T-cell (primary cell): ENCODE measurements around the gene UBE2V1. TPM values are rescaled to one million over a fixed set of nuclear protein-coding genes. Genes with fewer than 3 reads are reported as not detected.
A peak's percentile ranks its signal among the peaks of the same experiment; 100 is the strongest.
"Not testable (repeated sequence)": the region's sequence is repeated elsewhere in the genome, so short reads cannot be mapped to it uniquely, and the experiment has no call there.

Experiments
- ATAC-seq, 4 experiments: fragments of 200-7000 bp in 3 of 4; fragments of 150-1000 bp in 1 of 4; cut with Tn5 transposase; replicated peaks in 1 of 4; 1 replicate in 3 of 4; 2 replicates in 1 of 4; pipeline ENCODE4 v1.10.0; 2021; ENCODE audit warnings: moderate library complexity in 3 of 4, mild to moderate bottlenecking in 2 of 4, moderate number of reproducible peaks in 1 of 4
- CTCF ChIA-PET, 2 donors: fragments of 300-600 bp; sonication (Branson Sonifier 250); formaldehyde crosslinking; loops; one replicate each; lab custom pipeline; 2022; ENCODE audit warnings: antibody characterized with exemption in 2 of 2; lab: Charles Lee
- POLR2A ChIA-PET, 2 donors: fragments of 300-600 bp; sonication (Branson Sonifier 250); formaldehyde crosslinking; loops; one replicate each; lab custom pipeline; 2022; ENCODE audit warnings: antibody characterized with exemption in 2 of 2; lab: Charles Lee
- DNase-seq, 35 experiments: peaks; one replicate each; pipeline versions ENCODE4 v3.0.0 to v3.0.0-alpha.2; 2013 to 2023
- H3K27ac ChIP-seq: one replicate; pipeline ENCODE4 v1.5.1; 2013; ENCODE audit warnings: low read length
- H3K27me3 ChIP-seq, 2 experiments: replicated peaks in 1 of 2; 1 replicate in 1 of 2; 2 replicates in 1 of 2; pipeline versions ENCODE4 v1.6.1 to v1.7.0; 2013; ENCODE audit warnings: low read length in 1 of 2, mixed read lengths in 1 of 2; ENCODE audit not compliant: control insufficient read depth in 2 of 2, insufficient read depth in 2 of 2; ENCODE audit errors: extremely low read depth in 1 of 2
- H3K36me3 ChIP-seq, 2 donors: 1 replicate in 1 of 2; 2 replicates in 1 of 2; pipeline versions ENCODE4 v1.6.1 to v1.7.0; 2013; ENCODE audit warnings: low read length in 1 of 2; ENCODE audit not compliant: control insufficient read depth in 2 of 2, insufficient read depth in 1 of 2; ENCODE audit errors: extremely low read depth in 1 of 2
- H3K4me1 ChIP-seq, 2 experiments: 1 replicate in 1 of 2; 2 replicates in 1 of 2; pipeline versions ENCODE4 v1.6.1 to v1.7.0; 2013; ENCODE audit warnings: low read length in 2 of 2, mixed read lengths in 1 of 2; ENCODE audit not compliant: insufficient read depth in 2 of 2, control insufficient read depth in 1 of 2; ENCODE audit errors: extremely low read depth in 1 of 2
- H3K4me3 ChIP-seq, 2 donors: 1 replicate in 1 of 2; 2 replicates in 1 of 2; pipeline versions ENCODE4 v1.5.1 to v1.7.0; 2013; ENCODE audit warnings: mild to moderate bottlenecking in 2 of 2, low read length in 1 of 2, moderate library complexity in 1 of 2; ENCODE audit not compliant: control insufficient read depth in 1 of 2; ENCODE audit errors: extremely low read depth in 1 of 2
- H3K9me3 ChIP-seq: 2 replicates; pipeline ENCODE4 v1.7.0; 2013
- H3K27ac Mint-ChIP-seq, 2 donors: one replicate each; pipeline ENCODE4 v1.8.0; 2020 to 2021; ENCODE audit warnings: mild to moderate bottlenecking in 2 of 2, mixed read lengths in 2 of 2
- H3K27me3 Mint-ChIP-seq, 2 donors: one replicate each; pipeline ENCODE4 v1.8.0; 2021 to 2022; ENCODE audit warnings: mixed read lengths in 2 of 2
- H3K36me3 Mint-ChIP-seq: one replicate; pipeline ENCODE4 v1.8.0; 2021; ENCODE audit warnings: mixed read lengths
- H3K4me1 Mint-ChIP-seq, 3 donors: one replicate each; pipeline ENCODE4 v1.8.0; 2020 to 2022; ENCODE audit warnings: mixed read lengths in 3 of 3, mild to moderate bottlenecking in 1 of 3
- H3K4me3 Mint-ChIP-seq, 3 donors: one replicate each; pipeline ENCODE4 v1.8.0; 2020 to 2022; ENCODE audit warnings: mild to moderate bottlenecking in 3 of 3, mixed read lengths in 3 of 3, moderate library complexity in 3 of 3
- H3K9me3 Mint-ChIP-seq, 3 donors: one replicate each; pipeline ENCODE4 v1.8.0; 2020 to 2022; ENCODE audit warnings: mixed read lengths in 3 of 3
- WGBS: methylation state at CpG from one replicate; pipeline ENCODE4 v1.1.5; 2013; ENCODE audit warnings: missing lambda C conversion rate; ENCODE audit not compliant: insufficient coverage; 5-methylcytosine and 5-hydroxymethylcytosine counted together
- total RNA-seq, 35 experiments: library from RNA in 6 of 35; stranded (reverse) in 6 of 35; fragments of 120-200 nt in 1 of 35; gene quantifications; one replicate each; pipeline versions ENCODE4 v1.2.1 to v1.2.4 and lab custom pipeline; 2013 to 2026

The UBE2V1 gene
- total RNA-seq, 5 donors from 2014 or later (not counting 1 experiment from before 2014, with no cell fraction given) = 107 to 194 (median 116) TPM

DNA sequence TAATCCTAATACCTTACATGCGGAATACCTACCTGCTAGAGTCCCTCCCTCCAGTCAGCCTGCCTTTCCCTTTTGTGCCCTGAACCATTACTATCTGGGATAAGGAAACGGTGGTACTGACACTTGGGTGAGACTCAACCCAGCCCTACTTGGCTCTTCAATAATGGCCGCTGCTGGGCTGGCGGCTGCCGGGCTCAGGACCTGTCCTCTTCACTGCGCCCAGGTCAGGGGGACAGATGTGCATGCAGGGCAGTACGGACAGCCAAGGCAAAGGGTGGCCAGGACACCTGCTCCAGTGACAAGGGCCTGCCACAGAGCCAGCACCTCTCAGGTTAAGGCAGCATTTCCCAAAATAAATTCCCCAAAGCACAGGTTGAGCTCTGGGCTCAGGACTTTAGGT lies 29.9 kb downstream of the UBE2V1 start:
- Mint-ChIP-seq H3K9me3 (no peaks in the 10 kb centered on the region), H3K27ac (no peak overlapping the region), H3K4me3 (no peak overlapping the region), H3K36me3 (peaks cover 15% of the 10 kb centered on the region), H3K27me3 (no peaks in the 10 kb centered on the region), H3K4me1 (peaks cover 23 to 26% (median 25%) of the 10 kb centered on the region in 3 donors)
- ChIA-PET CTCF (interaction anchor here (0.5 to 2.6 kb wide), 6 partner anchors 11 to 315 kb away, joined by 3 to 21 read pairs (median 4); no protein-coding TSS in a partner anchor), POLR2A (no interaction called here)
- Histone ChIP-seq H3K36me3 (peaks cover 0 to 25% of the 10 kb centered on the region in 2 donors), H3K4me1 (peaks cover 7 to 14% of the 10 kb centered on the region in 2 experiments), H3K27ac (no peak overlapping the region), H3K27me3 (no peaks in the 10 kb centered on the region), H3K9me3 (no peaks in the 10 kb centered on the region), H3K4me3 (no peak overlapping the region)
- 98% methylated on average over 7 of the region's 7 CpGs for WGBS
- DNase-seq (no peak), ATAC-seq (no peak)

DNA sequence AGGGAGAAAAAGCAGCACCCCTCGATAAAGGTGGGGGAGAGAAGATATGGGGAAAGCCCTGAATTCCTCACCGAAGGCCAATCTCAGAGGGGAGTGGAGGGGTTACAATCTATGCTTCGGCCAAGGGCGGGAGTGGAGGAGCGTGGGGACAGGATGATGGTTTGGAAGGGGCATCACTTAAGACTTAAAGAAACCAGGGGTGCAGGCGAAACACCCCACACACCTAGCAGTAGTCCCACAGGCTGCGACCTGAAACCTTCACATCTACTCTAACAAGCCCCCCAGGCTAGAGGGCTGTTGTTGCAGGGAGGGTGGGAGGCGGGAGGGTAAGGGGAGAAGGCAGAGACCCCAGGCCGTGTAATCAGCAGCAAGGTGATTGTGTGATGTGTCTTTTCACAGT lies 30.9 kb downstream of the UBE2V1 start:
- H3K9me3 ChIP-seq, POLR2A ChIA-PET, CTCF ChIA-PET, H3K27me3 ChIP-seq, H3K4me3 Mint-ChIP-seq, DNase-seq, ATAC-seq, H3K27ac ChIP-seq, H3K4me3 ChIP-seq, H3K9me3 Mint-ChIP-seq, H3K27me3 Mint-ChIP-seq: not testable (repeated sequence)
- H3K36me3 Mint-ChIP-seq = peaks cover 15% of the 10 kb centered on the region
- H3K27ac Mint-ChIP-seq = peak overlapping the region in 1 of 2 donors; percentile 30
- Histone ChIP-seq H3K36me3 (peaks cover 0 to 20% of the 10 kb centered on the region in 2 donors), H3K4me1 (peaks cover 7 to 14% of the 10 kb centered on the region in 2 experiments)
- WGBS = 69% methylated on average over 2 of the region's 9 CpGs
- H3K4me1 Mint-ChIP-seq = peaks cover 21 to 26% (median 25%) of the 10 kb centered on the region in 3 donors

DNA sequence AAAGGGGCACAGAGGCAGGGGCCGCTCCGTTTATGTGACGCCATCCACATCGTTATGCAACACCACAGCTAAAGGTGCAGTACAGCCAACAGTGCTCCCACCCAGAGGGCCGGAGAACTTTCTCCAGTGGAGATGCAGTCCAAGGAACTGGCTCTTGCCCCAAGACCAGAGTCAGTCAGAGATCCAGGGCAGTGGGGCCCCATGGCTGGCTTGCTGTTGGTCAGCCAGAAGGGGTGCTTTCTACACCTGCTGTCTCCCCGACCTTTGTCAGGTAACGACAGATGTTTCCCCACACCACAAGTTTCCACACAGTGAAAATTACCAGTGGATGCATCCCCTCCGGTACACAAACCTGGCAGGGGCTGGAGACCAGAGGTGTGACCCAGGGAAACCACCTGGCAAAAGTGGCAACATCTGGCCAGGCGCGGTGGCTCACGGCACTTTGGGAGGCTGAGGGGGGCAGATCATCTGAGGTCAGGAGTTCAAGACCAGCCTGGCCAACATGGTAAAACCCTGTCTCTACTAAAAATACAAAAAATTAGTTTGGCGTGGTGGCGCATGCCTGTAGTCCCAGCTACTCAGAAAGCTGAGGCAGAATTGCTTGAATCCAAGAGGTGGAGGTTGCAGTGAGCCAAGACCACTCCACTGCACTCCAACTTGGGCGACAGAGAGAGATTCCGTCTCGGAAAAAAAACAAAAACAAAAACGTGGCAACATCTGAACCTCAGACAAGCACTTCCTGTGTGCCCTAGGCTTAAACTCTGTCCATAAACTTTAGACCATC lies 34.9 kb downstream of the UBE2V1 start:
- peaks cover 0 to 3% of the 10 kb centered on the region in 2 experiments for H3K27me3 ChIP-seq
- H3K36me3 ChIP-seq = peaks cover 0 to 13% of the 10 kb centered on the region in 2 donors
- CTCF ChIA-PET = no interaction called here
- H3K4me1 Mint-ChIP-seq = peaks cover 0 to 6% (median 4%) of the 10 kb centered on the region in 3 donors
- H3K27me3 Mint-ChIP-seq = no peaks in the 10 kb centered on the region
- POLR2A ChIA-PET = no interaction called here
- H3K9me3 Mint-ChIP-seq = no peaks in the 10 kb centered on the region
- H3K27ac Mint-ChIP-seq = no peak overlapping the region
- DNase-seq (no peak), ATAC-seq (no peak)
- no peak overlapping the region for H3K4me3 Mint-ChIP-seq
- no peak overlapping the region for H3K4me3 ChIP-seq
- peaks cover 0 to 7% of the 10 kb centered on the region in 2 experiments for H3K4me1 ChIP-seq
- peaks cover 13% of the 10 kb centered on the region for H3K36me3 Mint-ChIP-seq
- 82% methylated on average over 15 of the region's 17 CpGs for whole genome bisulfite sequencing
- H3K9me3 ChIP-seq = no peaks in the 10 kb centered on the region
- H3K27ac ChIP-seq = no peak overlapping the region

DNA sequence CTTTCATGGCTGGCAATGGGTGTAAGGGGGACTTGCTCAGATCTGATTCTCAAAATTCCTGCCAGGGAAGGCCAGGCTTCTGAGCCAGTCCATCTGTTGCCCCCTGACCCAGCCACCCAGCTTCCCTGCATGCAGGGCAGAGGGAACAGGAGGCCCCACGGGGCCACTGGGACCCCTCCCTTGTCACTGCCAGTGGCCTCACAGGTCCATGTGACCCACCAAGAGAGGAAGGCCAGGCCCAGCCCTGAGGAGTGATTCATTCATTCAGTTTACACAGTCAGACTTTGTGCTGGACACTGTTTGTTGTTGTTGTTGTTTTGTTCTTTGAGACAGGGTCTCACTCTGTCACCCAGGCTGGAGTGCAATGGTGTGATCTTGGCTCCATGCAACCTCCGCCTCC lies 39.5 kb downstream of the UBE2V1 start:
- H3K4me1 Mint-ChIP-seq = peaks cover 6 to 10% (median 7%) of the 10 kb centered on the region in 3 donors
- no peak overlapping the region for H3K4me3 Mint-ChIP-seq
- no peaks in the 10 kb centered on the region for H3K36me3 Mint-ChIP-seq
- no peak overlapping the region for H3K27ac Mint-ChIP-seq
- no peak for DNase-seq
- no peaks in the 10 kb centered on the region for H3K9me3 ChIP-seq
- H3K36me3 ChIP-seq = no peaks in the 10 kb centered on the region
- no peak overlapping the region for H3K27ac ChIP-seq
- no peaks in the 10 kb centered on the region for H3K27me3 Mint-ChIP-seq
- no peak for ATAC-seq
- no peak overlapping the region for H3K4me3 ChIP-seq
- 86% methylated on average over 2 of the region's 2 CpGs for WGBS
- H3K4me1 ChIP-seq = peaks cover 2 to 18% of the 10 kb centered on the region in 2 experiments
- ChIA-PET POLR2A (no interaction called here), CTCF (no interaction called here)
- H3K27me3 ChIP-seq = peaks cover 0 to 13% of the 10 kb centered on the region in 2 experiments
- no peaks in the 10 kb centered on the region for H3K9me3 Mint-ChIP-seq

DNA sequence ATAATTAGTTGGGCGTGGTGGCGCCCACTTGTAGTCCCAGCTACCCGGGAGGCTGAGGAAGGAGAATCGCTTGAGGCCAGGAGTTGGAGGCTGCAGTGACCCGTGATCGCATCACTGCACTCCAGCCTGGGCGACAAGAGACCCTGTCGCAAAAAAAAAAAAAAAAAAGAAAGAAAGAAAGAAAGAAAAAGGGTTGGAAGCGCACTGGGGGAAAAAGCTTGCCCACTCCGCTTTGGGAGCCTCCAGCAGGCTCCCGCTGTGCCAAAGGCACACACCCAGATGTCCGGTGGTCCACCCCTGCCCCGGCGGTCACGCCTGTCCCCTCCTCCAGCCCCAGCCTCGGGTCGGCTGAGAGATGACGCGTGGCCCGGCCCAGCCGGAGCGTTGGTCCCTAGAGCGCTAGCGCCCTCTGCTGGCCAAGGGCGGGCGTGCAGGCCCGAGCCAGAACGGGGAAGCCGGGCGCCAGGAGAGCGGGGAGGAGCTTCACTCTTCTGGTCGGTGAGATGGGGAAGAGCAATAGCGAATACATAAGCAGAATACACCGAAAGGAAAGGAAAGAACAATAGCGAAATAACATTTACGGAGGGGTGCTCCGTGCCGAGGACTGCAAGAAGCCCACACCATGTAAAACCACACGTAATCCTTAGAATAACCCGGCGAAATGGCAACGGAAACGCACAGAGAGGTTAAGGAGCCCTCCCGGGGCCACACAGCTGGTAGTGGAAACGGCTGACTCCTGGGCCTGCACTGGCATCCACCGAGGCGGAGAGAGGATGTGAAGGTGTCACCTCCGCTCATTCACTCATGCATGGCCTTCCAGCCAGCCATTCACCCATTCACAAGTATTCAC lies 41.7 kb downstream of the UBE2V1 start:
- H3K36me3 ChIP-seq = no peaks in the 10 kb centered on the region
- H3K4me1 Mint-ChIP-seq = peaks cover 2 to 7% (median 4%) of the 10 kb centered on the region in 3 donors
- peaks cover 0 to 13% of the 10 kb centered on the region in 2 experiments for H3K27me3 ChIP-seq
- peak overlapping the region; percentile 53 to 68 (median 66) for H3K4me3 Mint-ChIP-seq
- no peak overlapping the region for H3K27ac Mint-ChIP-seq
- no peaks in the 10 kb centered on the region for H3K9me3 ChIP-seq
- peak; percentile 63 to 95 (median 84) for DNase-seq
- H3K9me3 Mint-ChIP-seq = no peaks in the 10 kb centered on the region
- peaks cover 2 to 13% of the 10 kb centered on the region in 2 experiments for H3K4me1 ChIP-seq
- H3K27me3 Mint-ChIP-seq = no peaks in the 10 kb centered on the region
- H3K36me3 Mint-ChIP-seq = no peaks in the 10 kb centered on the region
- CTCF ChIA-PET = interaction anchor here (0.6 to 4.9 kb wide), 27 partner anchors 9 to 476 kb away, joined by 3 to 51 read pairs (median 4); partner anchors contain the start of gene RNF114 (in 1 of the 2)
- peak; percentile 98 to 100 (median 100) for ATAC-seq
- POLR2A ChIA-PET = interaction anchor here in 1 of 2 donors (0.7 kb wide), 1 partner anchor 31 kb away, joined by 5 read pairs; no protein-coding TSS in a partner anchor
- peak overlapping the region; percentile 24 to 38 for H3K4me3 ChIP-seq
- WGBS = 17% methylated on average over 20 of the region's 48 CpGs
- H3K27ac ChIP-seq = no peak overlapping the region

DNA sequence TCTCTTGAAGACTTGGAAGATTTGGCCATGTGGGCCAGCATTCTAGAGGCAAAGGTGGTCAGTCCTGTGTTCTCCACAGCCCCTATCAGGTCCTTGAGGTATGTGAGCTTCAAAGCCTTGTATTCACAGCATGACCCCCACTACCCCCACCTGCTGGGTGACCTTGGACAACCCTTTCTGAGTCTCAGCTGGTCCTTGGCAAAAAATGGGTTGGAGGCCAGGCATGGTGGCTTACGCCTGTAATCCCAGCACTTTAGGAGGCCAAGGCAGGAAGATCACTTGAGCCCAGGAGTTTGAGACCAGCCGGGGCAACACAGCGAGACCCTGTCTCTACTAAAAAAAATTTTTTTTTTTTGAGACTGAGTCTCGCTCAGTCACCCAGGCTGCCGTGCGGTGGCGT lies 42.6 kb downstream of the UBE2V1 start:
- no peak for DNase-seq
- no peaks in the 10 kb centered on the region for H3K36me3 Mint-ChIP-seq
- ChIA-PET CTCF (interaction anchor here (0.6 to 4.9 kb wide), 8 partner anchors 13 to 226 kb away, joined by 3 to 51 read pairs (median 7); no protein-coding TSS in a partner anchor), POLR2A (interaction anchor here in 1 of 2 donors (0.7 kb wide), 1 partner anchor 31 kb away, joined by 5 read pairs; no protein-coding TSS in a partner anchor)
- no peaks in the 10 kb centered on the region for H3K36me3 ChIP-seq
- no peaks in the 10 kb centered on the region for H3K9me3 ChIP-seq
- no peak overlapping the region for H3K4me3 ChIP-seq
- no peak overlapping the region for H3K27ac ChIP-seq
- H3K4me1 Mint-ChIP-seq = peaks cover 2 to 7% (median 4%) of the 10 kb centered on the region in 3 donors
- no peaks in the 10 kb centered on the region for H3K9me3 Mint-ChIP-seq
- H3K27me3 Mint-ChIP-seq = no peaks in the 10 kb centered on the region
- H3K27me3 ChIP-seq = peaks cover 0 to 13% of the 10 kb centered on the region in 2 experiments
- WGBS = 94% methylated on average over 7 of the region's 7 CpGs
- peak overlapping the region in 1 of 3 donors; percentile 8 for H3K4me3 Mint-ChIP-seq
- H3K4me1 ChIP-seq = peaks cover 2 to 11% of the 10 kb centered on the region in 2 experiments
- H3K27ac Mint-ChIP-seq = no peak overlapping the region
- ATAC-seq = no peak
